ENCODE results near the gene SKP1. TPM values are rescaled to one million over a fixed set of nuclear protein-coding genes. Genes with fewer than 3 reads are reported as not detected.

The SKP1 gene
- polyA plus RNA-seq, 4 donors, result 476 to 538 (median 505) TPM

DNA sequence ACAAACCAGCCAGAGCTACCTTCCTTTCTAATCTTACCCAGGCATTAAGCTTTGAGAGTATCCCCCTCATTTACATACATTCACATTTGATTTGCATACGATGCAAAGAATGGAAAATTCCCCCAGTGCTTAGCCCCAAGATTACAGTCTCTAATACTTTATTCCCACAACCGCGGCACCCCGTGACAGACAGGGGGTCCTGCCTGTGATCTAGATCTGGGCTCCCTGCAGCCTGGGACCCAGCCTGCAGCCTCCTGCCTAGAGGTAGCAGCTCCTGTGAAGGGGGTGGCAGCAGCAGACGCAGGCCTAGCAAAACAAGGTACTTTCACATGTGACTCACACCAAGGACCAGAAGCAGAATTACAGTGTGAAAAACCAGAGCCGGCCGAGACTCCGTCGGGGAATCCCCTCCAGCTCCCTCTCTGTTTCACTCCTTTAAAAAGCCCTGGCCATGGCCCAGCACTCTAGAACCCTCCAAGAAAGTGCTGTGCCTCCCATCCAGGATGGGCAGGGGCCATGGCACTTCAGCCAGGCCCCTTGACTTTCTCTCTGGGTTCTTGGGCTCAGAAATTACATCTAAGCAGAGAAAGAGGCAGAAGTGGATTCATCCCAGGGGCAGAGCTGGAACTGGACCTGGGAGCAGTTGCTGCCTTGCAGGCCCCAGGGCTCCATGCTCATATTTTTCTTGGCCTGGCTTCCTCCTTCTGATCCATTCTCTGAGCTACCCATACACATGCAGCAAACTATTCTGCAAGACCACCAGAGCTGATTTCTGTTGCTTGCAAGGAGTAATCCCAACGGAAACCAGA, 76.3 kb downstream of the SKP1 start:
- no peak overlapping the region for H3K4me3 ChIP-seq (ENCODE audit: low read depth in 1 of 3, low read length in 3 of 3)
- no peaks in the 10 kb centered on the region for H3K36me3 ChIP-seq (ENCODE audit: control insufficient read depth in 3 of 3, insufficient read depth in 2 of 3, low read depth in 1 of 3, low read length in 3 of 3)
- WGBS, 3 donors, result 44 to 47% (median 44%) methylated on average over 10 of the region's 10 CpGs
- DNase-seq, result peak; percentile 27 to 45
- H3K27me3 ChIP-seq (ENCODE audit: control insufficient read depth in 3 of 3, insufficient read depth in 3 of 3, low read length in 3 of 3), result no peaks in the 10 kb centered on the region
- FAIRE-seq, result no peak
- H3K9me3 ChIP-seq (ENCODE audit: control insufficient read depth in 2 of 2, insufficient read depth in 1 of 2, low read depth in 1 of 2, low read length in 1 of 2), result no peaks in the 10 kb centered on the region
- H3K27ac ChIP-seq (ENCODE audit: low read depth in 1 of 3, low read length in 2 of 3), result peak overlapping the region; percentile 27 to 83 (median 57)
- H3K4me1 ChIP-seq (ENCODE audit: control insufficient read depth in 3 of 3, insufficient read depth in 2 of 3, low read depth in 1 of 3, low read length in 2 of 3), result peaks cover 2 to 59% (median 11%) of the 10 kb centered on the region in 3 donors

DNA sequence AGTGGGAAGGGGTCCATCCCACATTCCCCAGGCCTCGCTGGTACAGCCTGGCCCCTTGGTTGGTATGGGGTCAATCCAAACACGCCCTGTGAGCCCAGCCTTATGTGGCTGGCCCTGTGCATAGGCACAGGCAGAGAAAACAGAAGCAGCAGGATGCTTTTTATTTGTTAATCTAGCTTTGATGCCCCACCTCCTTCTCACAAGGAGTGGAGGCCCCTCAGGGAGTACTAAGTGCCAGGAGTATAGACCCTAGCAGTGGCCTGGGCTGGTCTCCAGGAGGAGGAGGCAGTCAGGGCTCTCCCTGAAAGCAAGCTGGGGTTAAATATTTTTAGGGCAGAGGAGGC, 76.8 kb downstream of the SKP1 start:
- no peak overlapping the region for H3K4me3 ChIP-seq (ENCODE audit: low read depth in 1 of 3, low read length in 3 of 3)
- peak overlapping the region; percentile 52 to 83 (median 77) for H3K27ac ChIP-seq (ENCODE audit: low read depth in 1 of 3, low read length in 2 of 3)
- WGBS, 3 donors, result 85 to 88% (median 87%) methylated on average over 2 of the region's 2 CpGs
- no peak for DNase-seq
- peaks cover 0 to 60% (median 11%) of the 10 kb centered on the region in 3 donors for H3K4me1 ChIP-seq (ENCODE audit: control insufficient read depth in 3 of 3, insufficient read depth in 2 of 3, low read depth in 1 of 3, low read length in 2 of 3)
- no peaks in the 10 kb centered on the region for H3K36me3 ChIP-seq (ENCODE audit: control insufficient read depth in 3 of 3, insufficient read depth in 2 of 3, low read depth in 1 of 3, low read length in 3 of 3)
- H3K27me3 ChIP-seq (ENCODE audit: control insufficient read depth in 3 of 3, insufficient read depth in 3 of 3, low read length in 3 of 3), result no peaks in the 10 kb centered on the region
- no peaks in the 10 kb centered on the region for H3K9me3 ChIP-seq (ENCODE audit: control insufficient read depth in 2 of 2, insufficient read depth in 1 of 2, low read depth in 1 of 2, low read length in 1 of 2)
- no peak for FAIRE-seq

DNA sequence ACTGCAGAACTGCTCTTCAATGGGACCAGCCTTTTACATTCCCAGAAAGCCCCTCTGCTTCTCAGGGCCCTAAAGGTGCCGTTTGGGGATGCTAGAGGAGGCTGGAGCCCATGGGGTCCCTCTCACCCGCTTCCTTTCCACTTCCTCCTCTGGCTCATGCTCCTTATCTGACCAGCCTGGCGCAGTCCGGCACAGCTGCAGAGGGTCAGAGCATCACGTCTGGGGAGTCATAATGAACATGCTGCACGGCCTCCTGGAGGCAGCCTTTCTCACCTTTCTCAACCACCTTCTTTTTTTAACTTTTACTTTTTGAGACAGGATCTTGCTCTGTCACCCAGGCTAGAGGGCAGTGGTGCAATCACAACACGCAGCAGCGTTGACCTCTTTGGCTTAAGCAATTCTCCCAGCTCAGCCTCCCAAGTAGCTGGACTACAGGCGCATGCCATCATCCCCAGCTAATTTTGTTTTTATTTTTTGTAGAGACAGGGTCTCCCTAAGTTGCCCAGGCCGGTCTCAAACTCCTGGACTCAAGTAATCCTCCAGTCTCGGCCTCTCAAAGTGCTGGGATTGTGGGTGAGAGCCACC, 77.4 kb downstream of the SKP1 start:
- WGBS, 3 donors, result 58 to 65% (median 59%) methylated on average over 11 of the region's 11 CpGs
- DNase-seq (peak in 1 of 2 donors; percentile 46), FAIRE-seq (no peak)
- Histone ChIP-seq H3K27ac (ENCODE audit: low read depth in 1 of 3, low read length in 2 of 3) (peak overlapping the region; percentile 52 to 83 (median 77)), H3K4me3 (ENCODE audit: low read depth in 1 of 3, low read length in 3 of 3) (no peak overlapping the region), H3K9me3 (ENCODE audit: control insufficient read depth in 2 of 2, insufficient read depth in 1 of 2, low read depth in 1 of 2, low read length in 1 of 2) (no peaks in the 10 kb centered on the region), H3K36me3 (ENCODE audit: control insufficient read depth in 3 of 3, insufficient read depth in 2 of 3, low read depth in 1 of 3, low read length in 3 of 3) (no peaks in the 10 kb centered on the region), H3K27me3 (ENCODE audit: control insufficient read depth in 3 of 3, insufficient read depth in 3 of 3, low read length in 3 of 3) (no peaks in the 10 kb centered on the region), H3K4me1 (ENCODE audit: control insufficient read depth in 3 of 3, insufficient read depth in 2 of 3, low read depth in 1 of 3, low read length in 2 of 3) (peaks cover 0 to 60% (median 11%) of the 10 kb centered on the region in 3 donors)

Other genes starting within 250 kb of the SKP1 start
- 10 to 100 TPM; 17.3 to 71.2 (median 29.7) TPM for gene C5orf15, start 208.3 kb downstream of the SKP1 start, polyA plus RNA-seq
- 100 to 1,000 TPM; 213 to 412 (median 281) TPM for gene VDAC1, start 172.0 kb downstream of the SKP1 start, polyA plus RNA-seq
- 10 to 100 TPM in 3 of 4 donors, 1 to 10 TPM in 1; 9.7 to 13.3 (median 11.4) TPM for gene TCF7, start 62.3 kb downstream of the SKP1 start, polyA plus RNA-seq
- gene PPP2CA, start 49.1 kb upstream of the SKP1 start, polyA plus RNA-seq, result 100 to 1,000 TPM in 1 of 4 donors, 10 to 100 TPM in 3; 42.4 to 123 (median 46.8) TPM
- 1 to 10 TPM in 3 of 4 donors, not detected in 1; 1.0 to 2.1 (median 1.9) TPM for gene CDKL3, start 190.2 kb upstream of the SKP1 start, polyA plus RNA-seq
- 100 to 1,000 TPM in 2 of 4 donors, 10 to 100 TPM in 2; 63.1 to 143 (median 99.6) TPM for gene UBE2B, start 194.6 kb upstream of the SKP1 start, polyA plus RNA-seq
- 10 to 100 TPM; 29.2 to 52.1 (median 43.0) TPM for gene CDKN2AIPNL, start 234.9 kb upstream of the SKP1 start, polyA plus RNA-seq